Smooth muscle cell (in vitro differentiated cells): ENCODE measurements around the gene TXNDC2. TPM values are rescaled to one million over a fixed set of nuclear protein-coding genes. Genes with fewer than 3 reads are reported as not detected.
"Not testable (repeated sequence)": the region's sequence is repeated elsewhere in the genome, so short reads cannot be mapped to it uniquely, and the experiment has no call there.

ENCODE experiments used
- DNase-seq: peaks from one replicate; lab custom pipeline; 2025; ENCODE audit not compliant: unreplicated experiment; lab: John Stamatoyannopoulos, UW
- H2AFZ ChIP-seq: fragments of 200-600 bp; sonication (generic); 2 replicates; pipeline ENCODE4 v1.6.0; 2016; ENCODE audit warnings: antibody characterized with exemption, low read depth, mild to moderate bottlenecking
- H3F3A ChIP-seq: fragments of 200-600 bp; sonication (generic); 2 replicates; pipeline ENCODE4 v1.6.0; 2017; ENCODE audit warnings: antibody characterized with exemption, low read depth
- H3K27ac ChIP-seq: fragments of 200-600 bp; sonication (generic); 2 replicates; pipeline ENCODE4 v1.5.1; 2016; ENCODE audit warnings: low read depth, mild to moderate bottlenecking
- H3K27me3 ChIP-seq: fragments of 200-600 bp; sonication (generic); 2 replicates; pipeline ENCODE4 v1.6.1; 2016; ENCODE audit warnings: low read depth, mild to moderate bottlenecking
- H3K36me3 ChIP-seq: fragments of 200-600 bp; sonication (generic); 2 replicates; pipeline ENCODE4 v1.5.1; 2016; ENCODE audit warnings: low read depth
- H3K4me1 ChIP-seq: fragments of 200-600 bp; sonication (generic); 2 replicates; pipeline ENCODE4 v1.5.1; 2016; ENCODE audit warnings: low read depth
- H3K4me2 ChIP-seq: fragments of 200-600 bp; sonication (generic); 2 replicates; pipeline ENCODE4 v1.6.0; 2016; ENCODE audit warnings: mild to moderate bottlenecking
- H3K4me3 ChIP-seq: fragments of 200-600 bp; sonication (generic); 2 replicates; pipeline ENCODE4 v1.5.1; 2016; ENCODE audit warnings: mild to moderate bottlenecking
- H3K79me2 ChIP-seq: fragments of 200-600 bp; sonication (generic); 2 replicates; pipeline ENCODE4 v1.6.0; 2016; ENCODE audit warnings: low read depth, mild to moderate bottlenecking
- H3K9ac ChIP-seq: fragments of 200-600 bp; sonication (generic); 2 replicates; pipeline ENCODE4 v1.6.0; 2016; ENCODE audit warnings: low read depth
- H3K9me3 ChIP-seq: fragments of 200-600 bp; sonication (generic); replicated peaks from 2 replicates; pipeline ENCODE4 v1.5.1; 2016; ENCODE audit warnings: low read depth
- H4K20me1 ChIP-seq: fragments of 200-600 bp; sonication (generic); 2 replicates; pipeline ENCODE4 v1.6.0; 2016; ENCODE audit warnings: low read depth
- WGBS: methylation state at CpG from one replicate; pipeline ENCODE4 v1.1.7; 2016; ENCODE audit warnings: low lambda C conversion rate; 5-methylcytosine and 5-hydroxymethylcytosine counted together
- polyA plus RNA-seq: library from polyadenylated mRNA; unstranded; fragments of >200 nt; fragmentation: Nextera tagmentation; extraction: Ambion mirVana; gene quantifications from 2 replicates; pipeline ENCODE4 v1.2.1, GENCODE V29; 2016
- total RNA-seq: library from RNA; depleted of rRNA; stranded (reverse); fragments of >200 nt; gene quantifications from 2 replicates; pipeline ENCODE4 v1.2.3, GENCODE V29; 2014
- TF ChIP-seq, protein P1 (sequence below): fragments of 200-600 bp; sonication (generic); IDR thresholded peaks from 2 replicates; pipeline ENCODE4 v1.5.1; 2017; ENCODE audit warnings: borderline replicate concordance, mild to moderate bottlenecking, antibody characterized with exemption; ENCODE audit not compliant: insufficient read depth, poor library complexity, severe bottlenecking

The TXNDC2 gene
- total and polyA plus RNA-seq, 2 experiments from 2014 or later = 0.58 TPM; not detected in 1

DNA sequence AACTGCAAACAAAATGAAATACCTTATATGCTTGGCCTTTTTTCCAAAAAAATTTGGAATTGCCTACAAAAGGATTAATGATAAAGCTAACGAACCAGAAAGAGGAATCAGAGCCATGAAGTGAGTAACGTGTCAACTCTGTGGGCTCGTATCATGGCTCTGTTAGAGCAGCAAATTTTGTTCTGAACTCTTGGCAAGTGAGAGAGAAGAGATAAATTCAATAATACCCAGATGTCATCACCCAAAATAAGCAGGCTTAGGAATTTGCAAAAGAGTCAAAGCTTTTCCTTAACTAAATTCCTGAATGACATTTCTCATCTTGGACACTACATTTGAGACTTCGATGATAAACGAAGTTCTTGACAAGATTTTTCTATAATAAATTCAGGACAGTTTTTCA lies 4.4 kb downstream of the TXNDC2 start:
- Histone ChIP-seq H3K27ac (no peak overlapping the region), H3K9ac (no peak overlapping the region), H3F3A (peaks cover 3% of the 10 kb centered on the region), H3K4me2 (no peak overlapping the region), H3K27me3 (no peaks in the 10 kb centered on the region), H3K4me1 (no peaks in the 10 kb centered on the region), H3K4me3 (no peak overlapping the region), H3K36me3 (no peaks in the 10 kb centered on the region), H4K20me1 (no peaks in the 10 kb centered on the region), H2AFZ (no peak overlapping the region), H3K9me3 (no peaks in the 10 kb centered on the region), H3K79me2 (no peaks in the 10 kb centered on the region)
- no peak for DNase-seq
- 69% methylated on average over 5 of the region's 5 CpGs for WGBS
- TF ChIP-seq, protein P1, sequence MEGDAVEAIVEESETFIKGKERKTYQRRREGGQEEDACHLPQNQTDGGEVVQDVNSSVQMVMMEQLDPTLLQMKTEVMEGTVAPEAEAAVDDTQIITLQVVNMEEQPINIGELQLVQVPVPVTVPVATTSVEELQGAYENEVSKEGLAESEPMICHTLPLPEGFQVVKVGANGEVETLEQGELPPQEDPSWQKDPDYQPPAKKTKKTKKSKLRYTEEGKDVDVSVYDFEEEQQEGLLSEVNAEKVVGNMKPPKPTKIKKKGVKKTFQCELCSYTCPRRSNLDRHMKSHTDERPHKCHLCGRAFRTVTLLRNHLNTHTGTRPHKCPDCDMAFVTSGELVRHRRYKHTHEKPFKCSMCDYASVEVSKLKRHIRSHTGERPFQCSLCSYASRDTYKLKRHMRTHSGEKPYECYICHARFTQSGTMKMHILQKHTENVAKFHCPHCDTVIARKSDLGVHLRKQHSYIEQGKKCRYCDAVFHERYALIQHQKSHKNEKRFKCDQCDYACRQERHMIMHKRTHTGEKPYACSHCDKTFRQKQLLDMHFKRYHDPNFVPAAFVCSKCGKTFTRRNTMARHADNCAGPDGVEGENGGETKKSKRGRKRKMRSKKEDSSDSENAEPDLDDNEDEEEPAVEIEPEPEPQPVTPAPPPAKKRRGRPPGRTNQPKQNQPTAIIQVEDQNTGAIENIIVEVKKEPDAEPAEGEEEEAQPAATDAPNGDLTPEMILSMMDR = no peak

DNA sequence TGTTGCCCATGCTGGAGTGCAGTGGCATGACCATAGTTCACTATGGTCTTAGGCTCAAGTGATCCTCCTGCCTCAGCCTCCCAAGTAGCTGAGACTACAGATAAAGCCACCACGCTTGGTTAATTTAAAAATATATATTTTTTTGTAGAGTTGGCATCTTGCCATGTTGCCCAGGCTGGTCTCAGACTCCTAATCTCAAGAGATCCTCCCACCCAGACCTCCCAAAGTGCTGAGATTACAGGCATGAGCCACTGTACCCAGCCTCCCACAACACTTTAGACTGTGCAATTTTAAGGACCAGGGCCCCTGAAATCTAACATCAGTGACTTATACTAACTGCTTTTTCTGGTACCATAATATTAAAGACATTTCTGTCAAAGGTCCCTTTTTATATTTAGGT lies 5.2 kb downstream of the TXNDC2 start:
- H3K4me2 ChIP-seq = no peak overlapping the region
- H3F3A ChIP-seq = peaks cover 5% of the 10 kb centered on the region
- no peak overlapping the region for H3K4me3 ChIP-seq
- H3K27ac ChIP-seq = no peak overlapping the region
- no peak overlapping the region for H2AFZ ChIP-seq
- no peaks in the 10 kb centered on the region for H3K36me3 ChIP-seq
- H3K4me1 ChIP-seq = no peaks in the 10 kb centered on the region
- H3K9me3 ChIP-seq = no peaks in the 10 kb centered on the region
- 52% methylated on average over 1 of the region's 1 CpG for WGBS
- H3K27me3 ChIP-seq = no peaks in the 10 kb centered on the region
- no peak for DNase-seq
- no peaks in the 10 kb centered on the region for H4K20me1 ChIP-seq
- TF ChIP-seq, protein P1 = no peak
- H3K79me2 ChIP-seq = no peaks in the 10 kb centered on the region
- no peak overlapping the region for H3K9ac ChIP-seq

DNA sequence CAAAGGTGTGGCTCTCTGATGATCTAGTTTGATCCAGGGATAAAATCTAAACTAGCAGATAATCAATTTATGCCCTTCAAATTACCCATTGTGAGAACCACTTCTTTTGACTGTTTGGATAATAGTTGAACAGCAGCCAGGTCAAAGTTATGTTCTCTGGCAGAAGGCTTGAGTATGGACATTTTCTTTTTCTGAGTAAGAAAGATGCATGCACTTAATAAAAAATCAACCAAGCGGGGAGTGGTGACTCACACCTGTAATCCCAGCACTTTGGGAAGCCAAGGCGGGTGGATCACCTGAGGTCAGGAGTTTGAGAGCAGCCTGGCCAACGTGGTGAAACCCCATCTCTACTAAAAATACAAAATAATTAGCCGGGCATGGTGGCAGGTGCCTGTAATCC lies 5.7 kb downstream of the TXNDC2 start:
- H3K79me2 ChIP-seq, H3F3A ChIP-seq, H3K4me1 ChIP-seq, H3K9me3 ChIP-seq, DNase-seq, H4K20me1 ChIP-seq, H3K9ac ChIP-seq, H3K27me3 ChIP-seq, H3K4me3 ChIP-seq, H3K4me2 ChIP-seq, H3K36me3 ChIP-seq, H3K27ac ChIP-seq, H2AFZ ChIP-seq: not testable (repeated sequence)
- WGBS = 89% methylated on average over 4 of the region's 4 CpGs

DNA sequence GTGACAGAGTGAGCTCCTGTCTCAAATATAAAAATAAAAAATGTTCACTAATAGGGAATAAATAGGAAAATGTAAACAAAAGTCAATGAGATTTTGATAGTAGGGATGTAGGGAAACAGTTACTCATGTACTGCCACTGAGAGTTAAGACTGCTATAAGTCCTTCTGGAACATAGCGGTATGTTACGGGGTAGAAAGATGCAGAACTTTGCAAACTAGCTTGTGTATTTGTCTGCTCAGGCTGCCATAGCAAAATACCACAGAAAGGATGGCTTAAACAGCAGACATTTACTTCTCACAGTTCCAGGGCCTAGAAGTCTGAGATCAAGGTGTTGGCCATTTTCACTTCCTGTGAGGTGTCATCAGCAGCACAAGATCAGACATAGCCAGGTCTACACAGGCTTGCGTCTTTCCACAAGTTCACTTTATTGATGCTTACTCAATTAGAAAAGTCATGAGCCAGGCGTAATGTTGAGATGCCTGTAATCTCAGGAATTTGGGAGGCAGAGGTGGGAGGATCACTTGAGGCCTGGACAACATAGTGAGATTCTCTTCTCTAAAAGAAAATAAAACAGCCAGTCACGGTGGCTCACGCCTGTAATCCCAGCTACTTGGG lies 8.8 kb downstream of the TXNDC2 start:
- no peaks in the 10 kb centered on the region for H3K4me1 ChIP-seq
- no peak for DNase-seq
- TF ChIP-seq, protein P1 = no peak
- H2AFZ ChIP-seq = no peak overlapping the region
- peaks cover 5% of the 10 kb centered on the region for H3F3A ChIP-seq
- no peak overlapping the region for H3K9ac ChIP-seq
- H3K36me3 ChIP-seq = no peaks in the 10 kb centered on the region
- H3K9me3 ChIP-seq = no peaks in the 10 kb centered on the region
- H3K27ac ChIP-seq = no peak overlapping the region
- no peaks in the 10 kb centered on the region for H4K20me1 ChIP-seq
- H3K4me3 ChIP-seq = no peak overlapping the region
- no peaks in the 10 kb centered on the region for H3K27me3 ChIP-seq
- 85% methylated on average over 6 of the region's 6 CpGs for WGBS
- H3K79me2 ChIP-seq = no peaks in the 10 kb centered on the region
- H3K4me2 ChIP-seq = no peak overlapping the region
